Fibroblast of lung (primary cell): ENCODE data around the gene GPAT3.

Experiments
- EZH2 ChIP-seq: IDR thresholded peaks from 2 replicates; pipeline ENCODE4 v1.5.1; 2012; ENCODE audit warnings: low read length, control low read depth, mild to moderate bottlenecking; ENCODE audit errors: missing control alignments
- TF ChIP-seq, protein P1 (sequence below), 2 donors: IDR thresholded peaks in 1 of 2; conservative IDR thresholded peaks in 1 of 2; 1 replicate in 1 of 2; 2 replicates in 1 of 2; pipeline ENCODE4 v1.5.1; 2011 to 2012; ENCODE audit warnings: low read length in 2 of 2, control low read depth in 1 of 2, inconsistent platforms in 1 of 2, low read depth in 1 of 2, mild to moderate bottlenecking in 1 of 2

GRCh38 chr4:83522239-83522638 lies 13.7 kb upstream of the GPAT3 start:
- TF ChIP-seq, protein P1, sequence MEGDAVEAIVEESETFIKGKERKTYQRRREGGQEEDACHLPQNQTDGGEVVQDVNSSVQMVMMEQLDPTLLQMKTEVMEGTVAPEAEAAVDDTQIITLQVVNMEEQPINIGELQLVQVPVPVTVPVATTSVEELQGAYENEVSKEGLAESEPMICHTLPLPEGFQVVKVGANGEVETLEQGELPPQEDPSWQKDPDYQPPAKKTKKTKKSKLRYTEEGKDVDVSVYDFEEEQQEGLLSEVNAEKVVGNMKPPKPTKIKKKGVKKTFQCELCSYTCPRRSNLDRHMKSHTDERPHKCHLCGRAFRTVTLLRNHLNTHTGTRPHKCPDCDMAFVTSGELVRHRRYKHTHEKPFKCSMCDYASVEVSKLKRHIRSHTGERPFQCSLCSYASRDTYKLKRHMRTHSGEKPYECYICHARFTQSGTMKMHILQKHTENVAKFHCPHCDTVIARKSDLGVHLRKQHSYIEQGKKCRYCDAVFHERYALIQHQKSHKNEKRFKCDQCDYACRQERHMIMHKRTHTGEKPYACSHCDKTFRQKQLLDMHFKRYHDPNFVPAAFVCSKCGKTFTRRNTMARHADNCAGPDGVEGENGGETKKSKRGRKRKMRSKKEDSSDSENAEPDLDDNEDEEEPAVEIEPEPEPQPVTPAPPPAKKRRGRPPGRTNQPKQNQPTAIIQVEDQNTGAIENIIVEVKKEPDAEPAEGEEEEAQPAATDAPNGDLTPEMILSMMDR (conservative IDR thresholded peaks at IDR 0.05 in 1 of 2, IDR thresholded peaks at IDR 0.05 in 1 of 2; ENCODE audit: low read depth in 1 of 2, low read length in 2 of 2) = no peak
- TF ChIP-seq EZH2 = no peak
